ENCODE data around the gene CHTOP. TPM values are rescaled to one million over a fixed set of nuclear protein-coding genes. Genes with fewer than 3 reads are reported as not detected.
A peak's percentile ranks its signal among the peaks of the same experiment; 100 is the strongest.
"Not testable (repeated sequence)": the region's sequence is repeated elsewhere in the genome, so short reads cannot be mapped to it uniquely, and the experiment has no call there.

The CHTOP gene
- total RNA-seq, 2 experiments from 2014 or later = 96.1 to 98.3 TPM

DNA sequence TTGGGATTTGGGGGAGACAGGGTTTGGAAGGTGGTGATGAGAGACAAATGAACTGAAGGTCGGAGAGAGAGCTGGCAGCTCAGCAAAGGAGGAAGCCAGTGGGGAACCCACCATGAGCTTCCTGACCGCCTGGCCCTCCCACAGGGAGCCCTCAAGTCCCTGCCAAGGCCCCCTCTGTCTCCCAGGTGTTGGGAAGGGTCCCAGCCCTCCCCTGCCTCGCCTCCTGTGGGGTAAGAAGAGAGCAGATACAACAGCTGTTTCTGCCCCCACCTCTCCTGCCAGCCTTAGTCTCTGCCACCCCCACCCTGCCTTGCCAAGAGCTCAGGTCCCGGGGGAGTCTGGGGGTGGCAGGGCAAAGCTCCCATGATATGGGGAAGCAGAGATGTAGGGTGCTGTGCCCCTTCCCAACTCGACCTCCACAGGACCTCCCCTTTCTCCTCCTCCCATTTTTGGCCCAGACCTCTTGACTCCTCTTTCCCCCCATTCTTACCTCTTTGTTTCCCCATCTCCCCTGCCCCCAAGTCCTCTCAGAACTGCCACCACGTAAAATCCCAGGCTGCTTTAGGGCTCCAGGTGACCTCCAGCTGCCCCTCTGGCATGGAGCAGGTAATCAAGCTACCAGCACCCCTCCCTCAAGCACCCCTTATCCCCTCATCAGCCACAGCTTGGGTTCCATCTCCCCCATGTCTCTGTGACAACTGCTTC lies 5.1 kb upstream of the CHTOP start:
- Mint-ChIP-seq H3K27me3 (no peaks in the 10 kb centered on the region), H3K36me3 (ENCODE audit: low read depth) (peaks cover 2% of the 10 kb centered on the region), H3K4me1 (peaks cover 21% of the 10 kb centered on the region), H3K9me3 (no peaks in the 10 kb centered on the region), H3K27ac (no peak overlapping the region), H3K4me3 (no peak overlapping the region)
- ChIA-PET CTCF (interaction anchor here (1.5 to 3.6 kb wide), 4 partner anchors 13 to 97 kb away, joined by 3 to 45 read pairs (median 7); partner anchors contain the start of genes S100A14, S100A16 and S100A6), POLR2A (interaction anchor here (0.6 kb wide), 1 partner anchor 75 kb away, joined by 3 read pairs; no protein-coding TSS in a partner anchor)
- DNase-seq = no peak

DNA sequence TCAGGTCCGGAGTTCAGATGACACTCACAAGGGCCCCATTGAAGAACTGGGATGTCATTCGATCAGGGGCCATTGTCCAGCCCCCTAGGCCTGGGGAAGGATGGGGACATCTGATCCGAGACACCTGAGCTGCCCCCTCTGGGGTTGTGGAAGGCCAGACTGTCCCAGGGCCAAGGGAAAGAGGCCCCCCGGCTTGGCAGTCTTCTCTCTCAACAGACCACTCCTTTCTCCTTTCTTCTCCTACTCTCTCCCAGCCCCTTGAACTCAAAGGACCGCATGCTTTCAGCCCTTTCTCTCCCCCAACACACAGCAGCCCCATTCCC lies 4.6 kb upstream of the CHTOP start:
- Mint-ChIP-seq H3K4me1 (peaks cover 21% of the 10 kb centered on the region), H3K27me3 (no peaks in the 10 kb centered on the region), H3K4me3 (no peak overlapping the region), H3K36me3 (ENCODE audit: low read depth) (peaks cover 3% of the 10 kb centered on the region), H3K27ac (no peak overlapping the region), H3K9me3 (no peaks in the 10 kb centered on the region)
- DNase-seq = no peak
- ChIA-PET CTCF (interaction anchor here (1.6 to 3.6 kb wide), 3 partner anchors 14 to 94 kb away, joined by 5 to 45 read pairs (median 9); partner anchors contain the start of genes S100A14, S100A16 and S100A6), POLR2A (no interaction called here)

DNA sequence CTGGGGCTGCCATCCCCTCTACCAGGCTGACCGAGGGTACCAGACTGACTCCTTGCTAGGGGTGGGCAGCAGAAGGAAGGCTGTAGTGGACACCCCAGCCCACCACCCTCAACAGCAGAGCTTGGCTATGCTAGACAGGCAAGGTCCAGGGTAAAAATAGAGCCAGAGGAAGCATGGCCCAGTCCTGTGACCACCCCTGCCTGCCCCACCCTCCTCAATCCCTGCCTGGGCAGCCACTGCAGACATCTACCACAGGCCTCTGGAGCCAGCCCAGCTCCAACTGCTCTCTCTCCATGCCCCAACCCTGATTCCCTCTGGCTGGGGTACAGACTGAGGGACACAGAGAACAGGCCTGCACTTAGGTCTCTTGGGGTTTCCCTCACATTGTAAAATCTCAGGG lies 3.9 kb upstream of the CHTOP start:
- peaks cover 7% of the 10 kb centered on the region for H3K36me3 Mint-ChIP-seq (ENCODE audit: low read depth)
- H3K9me3 Mint-ChIP-seq = no peaks in the 10 kb centered on the region
- ChIA-PET POLR2A (no interaction called here), CTCF (interaction anchor here (1.3 kb wide), 1 partner anchor 42 kb away, joined by 6 read pairs; no protein-coding TSS in a partner anchor)
- peaks cover 23% of the 10 kb centered on the region for H3K4me1 Mint-ChIP-seq
- DNase-seq = no peak
- no peak overlapping the region for H3K4me3 Mint-ChIP-seq
- no peaks in the 10 kb centered on the region for H3K27me3 Mint-ChIP-seq
- H3K27ac Mint-ChIP-seq = no peak overlapping the region

DNA sequence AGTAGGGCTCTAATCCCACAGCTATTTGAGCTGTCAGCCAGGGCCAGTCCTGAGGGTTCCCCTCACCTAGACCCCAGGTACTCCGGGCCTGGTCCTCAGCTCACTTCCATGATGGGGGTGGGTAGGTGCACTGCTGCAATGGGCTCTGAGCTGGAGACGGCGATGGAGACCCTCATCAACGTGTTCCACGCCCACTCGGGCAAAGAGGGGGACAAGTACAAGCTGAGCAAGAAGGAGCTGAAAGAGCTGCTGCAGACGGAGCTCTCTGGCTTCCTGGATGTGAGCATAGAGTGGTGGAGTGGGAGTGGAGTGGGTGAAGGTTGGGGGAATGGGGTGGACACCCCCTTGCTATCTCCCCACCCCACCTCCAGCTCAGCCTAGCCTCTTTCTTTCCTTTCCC lies 3.5 kb upstream of the CHTOP start:
- Mint-ChIP-seq H3K36me3 (ENCODE audit: low read depth) (peaks cover 8% of the 10 kb centered on the region), H3K27ac (no peak overlapping the region), H3K27me3 (no peaks in the 10 kb centered on the region), H3K4me3 (no peak overlapping the region), H3K4me1 (peaks cover 25% of the 10 kb centered on the region), H3K9me3 (no peaks in the 10 kb centered on the region)
- no peak for DNase-seq
- POLR2A ChIA-PET = no interaction called here
- CTCF ChIA-PET = interaction anchor here (1.3 kb wide), 1 partner anchor 42 kb away, joined by 6 read pairs; no protein-coding TSS in a partner anchor

GRCh38 chr1:153631047-153632022 lies 2.5 kb upstream of the CHTOP start:
- CTCF ChIA-PET = interaction anchor here (1.3 kb wide), 1 partner anchor 16 kb away, joined by 3 read pairs; no protein-coding TSS in a partner anchor
- Mint-ChIP-seq H3K4me3 (no peak overlapping the region), H3K27me3 (no peaks in the 10 kb centered on the region), H3K27ac (peak overlapping the region; percentile 20), H3K9me3 (no peaks in the 10 kb centered on the region), H3K4me1 (peaks cover 31% of the 10 kb centered on the region), H3K36me3 (ENCODE audit: low read depth) (peaks cover 14% of the 10 kb centered on the region)
- POLR2A ChIA-PET = no interaction called here
- DNase-seq = no peak

DNA sequence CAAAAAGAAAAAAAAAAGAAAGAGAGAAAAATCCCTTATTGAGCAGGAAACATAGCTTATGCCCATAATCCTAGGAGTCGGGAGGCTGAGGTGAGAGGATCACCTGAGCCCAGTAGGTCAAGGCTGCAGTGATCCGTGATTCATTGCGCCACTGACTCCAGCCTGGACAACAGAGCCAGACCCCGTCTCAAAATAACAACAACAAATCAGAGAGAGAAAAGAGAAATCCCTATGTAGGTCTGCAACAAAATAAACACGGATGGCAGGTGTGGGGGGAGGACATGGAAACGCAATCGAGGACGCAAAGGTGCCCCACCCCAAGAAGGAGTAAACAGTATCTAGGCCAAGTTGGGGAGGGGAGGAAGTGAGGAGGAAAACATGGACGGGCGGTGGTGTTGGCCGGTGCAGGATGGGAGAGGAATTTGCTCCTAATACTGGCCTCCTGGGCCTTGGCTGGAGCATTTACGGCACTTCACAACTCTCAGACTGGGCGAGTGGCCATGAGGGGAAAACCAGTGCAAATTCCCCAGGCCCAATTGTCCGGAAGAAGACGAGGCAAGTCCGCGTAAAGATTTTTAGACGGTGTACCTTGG lies 609 bp upstream of the CHTOP start:
- ChIA-PET POLR2A (interaction anchor here (0.6 to 1.8 kb wide), 8 partner anchors 11 to 617 kb away, joined by 3 to 7 read pairs (median 3); partner anchors contain the start of gene SNAPIN), CTCF (interaction anchor here (0.6 to 2.4 kb wide), 11 partner anchors 10 to 129 kb away, joined by 3 to 10 read pairs (median 4); no protein-coding TSS in a partner anchor)
- Mint-ChIP-seq H3K27ac (peak overlapping the region; percentile 99), H3K4me3 (peak overlapping the region; percentile 92), H3K27me3 (no peaks in the 10 kb centered on the region), H3K36me3 (ENCODE audit: low read depth) (peaks cover 30% of the 10 kb centered on the region), H3K9me3 (no peaks in the 10 kb centered on the region), H3K4me1 (peaks cover 44% of the 10 kb centered on the region)
- DNase-seq = no peak

- no peak overlapping the region for H3K27ac Mint-ChIP-seq
- H3K9me3 Mint-ChIP-seq = no peaks in the 10 kb centered on the region
- peaks cover 44% of the 10 kb centered on the region for H3K36me3 Mint-ChIP-seq (ENCODE audit: low read depth)
- no peak for DNase-seq
- POLR2A ChIA-PET = no interaction called here
- CTCF ChIA-PET = interaction anchor here (0.9 to 1.4 kb wide), 3 partner anchors 12 to 36 kb away, joined by 3 to 6 read pairs (median 3); no protein-coding TSS in a partner anchor
- no peaks in the 10 kb centered on the region for H3K27me3 Mint-ChIP-seq
- H3K4me3 Mint-ChIP-seq = peak overlapping the region; percentile 92
- peaks cover 43% of the 10 kb centered on the region for H3K4me1 Mint-ChIP-seq
Measured at GRCh38 chr1:153635872-153636271, 2.0 kb downstream of the CHTOP start.

DNA sequence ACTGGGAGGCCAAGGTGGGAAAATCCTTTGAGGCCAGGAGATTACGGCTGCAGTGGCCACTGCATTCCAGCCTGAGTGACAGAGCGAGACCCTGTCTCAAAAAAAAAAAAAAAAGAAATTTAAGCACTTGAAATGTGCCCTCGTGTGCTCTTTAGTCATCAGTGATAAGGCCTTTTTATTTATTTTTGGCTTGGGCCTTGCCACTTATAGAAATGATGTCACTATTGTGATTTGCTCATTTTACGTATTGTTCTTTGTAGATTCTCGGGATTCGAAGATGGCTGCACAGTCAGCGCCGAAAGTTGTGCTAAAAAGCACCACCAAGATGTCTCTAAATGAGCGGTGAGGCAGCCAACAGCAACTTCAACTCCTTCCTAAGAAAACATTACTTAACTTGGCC lies 2.4 kb downstream of the CHTOP start:
- Mint-ChIP-seq H3K36me3 (ENCODE audit: low read depth) (peaks cover 48% of the 10 kb centered on the region), H3K9me3 (no peaks in the 10 kb centered on the region)

GRCh38 chr1:153638261-153638660 lies 4.4 kb downstream of the CHTOP start:
- H3K4me1 Mint-ChIP-seq = peaks cover 39% of the 10 kb centered on the region
- H3K9me3 Mint-ChIP-seq = no peaks in the 10 kb centered on the region
- POLR2A ChIA-PET = interaction anchor here (0.6 kb wide), 1 partner anchor 123 kb away, joined by 3 read pairs; no protein-coding TSS in a partner anchor
- H3K36me3 Mint-ChIP-seq (ENCODE audit: low read depth) = peaks cover 66% of the 10 kb centered on the region
- H3K4me3 Mint-ChIP-seq = no peak overlapping the region
- DNase-seq = no peak
- CTCF ChIA-PET = interaction anchor here (1.1 to 2.7 kb wide), 3 partner anchors 11 to 105 kb away, joined by 3 to 7 read pairs (median 3); partner anchors contain the start of gene S100A13
- H3K27ac Mint-ChIP-seq = no peak overlapping the region
- no peaks in the 10 kb centered on the region for H3K27me3 Mint-ChIP-seq

More for the DNA sequence above, 2.4 kb downstream of the CHTOP start:
- Mint-ChIP-seq H3K4me3 (peak overlapping the region; percentile 92), H3K27me3 (no peaks in the 10 kb centered on the region), H3K4me1 (peaks cover 46% of the 10 kb centered on the region), H3K27ac (no peak overlapping the region)
- POLR2A ChIA-PET = no interaction called here
- CTCF ChIA-PET = interaction anchor here (0.9 kb wide), 1 partner anchor 15 kb away, joined by 3 read pairs; no protein-coding TSS in a partner anchor
- no peak for DNase-seq

- H3K4me3 Mint-ChIP-seq = no peak overlapping the region
- CTCF ChIA-PET = interaction anchor here (1.5 to 2.7 kb wide), 2 partner anchors 12 to 13 kb away, joined by 5 to 7 read pairs; partner anchors contain the start of gene S100A13
Measured at GRCh38 chr1:153639280-153639679, 5.4 kb downstream of the CHTOP start.

DNA sequence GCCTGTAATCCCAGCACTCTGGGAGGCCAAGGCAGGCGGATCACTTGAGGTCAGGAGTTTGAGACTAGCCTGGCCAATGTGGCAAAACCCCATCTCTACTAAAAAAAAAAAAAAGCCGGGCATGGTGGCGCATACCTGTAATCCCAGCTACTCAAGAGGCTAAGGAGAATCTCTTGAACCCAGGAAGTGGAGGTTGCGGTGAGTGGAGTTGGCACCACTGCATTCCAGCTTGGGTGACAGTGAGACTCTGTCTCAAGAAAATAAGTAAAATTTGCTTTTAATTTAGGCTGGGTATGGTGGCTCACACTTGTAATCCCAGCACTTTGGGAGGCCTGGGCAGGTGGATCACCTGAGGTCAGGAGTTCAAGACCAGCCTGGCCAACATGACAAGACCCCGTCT lies 6.3 kb downstream of the CHTOP start:
- DNase-seq, H3K4me3 Mint-ChIP-seq, H3K27me3 Mint-ChIP-seq, POLR2A ChIA-PET, H3K9me3 Mint-ChIP-seq, H3K27ac Mint-ChIP-seq: not testable (repeated sequence)
- CTCF ChIA-PET = interaction anchor here (0.6 to 2.7 kb wide), 3 partner anchors 12 to 37 kb away, joined by 3 to 7 read pairs (median 5); partner anchors contain the start of gene S100A13
- peaks cover 79% of the 10 kb centered on the region for H3K36me3 Mint-ChIP-seq (ENCODE audit: low read depth)
- peaks cover 45% of the 10 kb centered on the region for H3K4me1 Mint-ChIP-seq

More at GRCh38 chr1:153639280-153639679, 5.4 kb downstream of the CHTOP start:
- Mint-ChIP-seq H3K27me3 (no peaks in the 10 kb centered on the region), H3K4me1 (peaks cover 41% of the 10 kb centered on the region), H3K36me3 (ENCODE audit: low read depth) (peaks cover 76% of the 10 kb centered on the region), H3K9me3 (no peaks in the 10 kb centered on the region), H3K27ac (no peak overlapping the region)
- POLR2A ChIA-PET = no interaction called here
- no peak for DNase-seq

GRCh38 chr1:153640861-153641260 lies 7.0 kb downstream of the CHTOP start:
- H3K9me3 Mint-ChIP-seq = no peaks in the 10 kb centered on the region
- ChIA-PET CTCF (interaction anchor here (1.1 to 2.7 kb wide), 2 partner anchors 11 to 130 kb away, joined by 6 to 7 read pairs; no protein-coding TSS in a partner anchor), POLR2A (no interaction called here)
- peaks cover 83% of the 10 kb centered on the region for H3K36me3 Mint-ChIP-seq (ENCODE audit: low read depth)
- H3K4me3 Mint-ChIP-seq = no peak overlapping the region
- no peaks in the 10 kb centered on the region for H3K27me3 Mint-ChIP-seq
- peaks cover 48% of the 10 kb centered on the region for H3K4me1 Mint-ChIP-seq
- no peak overlapping the region for H3K27ac Mint-ChIP-seq
- no peak for DNase-seq
